GM18508 (cell line): ENCODE results near the gene AFF3.
"Not testable (repeated sequence)": the region's sequence is repeated elsewhere in the genome, so short reads cannot be mapped to it uniquely, and the experiment has no call there.

Experiments
- ATAC-seq: cut with Tn5 transposase; IDR thresholded peaks from one replicate; pipeline ENCODE4 v1.9.1; 2021; ENCODE audit warnings: moderate number of reproducible peaks; ENCODE audit not compliant: insufficient read depth, unreplicated experiment

AFF3 gene

DNA sequence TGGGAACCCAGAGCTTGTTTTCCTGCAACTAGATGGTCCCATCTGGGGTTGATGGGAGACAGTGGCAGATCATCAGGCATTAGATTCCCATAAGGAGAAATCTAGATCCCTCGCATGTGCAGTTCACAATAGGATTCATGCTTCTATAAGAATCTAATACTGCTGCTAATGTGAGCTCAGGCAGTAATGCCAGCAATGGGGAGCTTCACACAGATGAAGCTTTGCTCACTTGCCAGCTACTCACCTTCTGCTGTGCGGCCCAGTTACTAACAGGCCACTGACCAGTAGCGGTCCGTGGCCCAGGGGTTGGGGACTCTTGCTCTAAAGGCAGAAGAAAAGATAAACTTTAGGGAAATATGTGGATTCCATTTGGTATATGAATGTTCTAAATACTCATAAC is 192.9 kb downstream of the AFF3 start:
- no peak for ATAC-seq

GRCh38 chr2:99948010-99948409 is 194.4 kb downstream of the AFF3 start:
- no peak for ATAC-seq

DNA sequence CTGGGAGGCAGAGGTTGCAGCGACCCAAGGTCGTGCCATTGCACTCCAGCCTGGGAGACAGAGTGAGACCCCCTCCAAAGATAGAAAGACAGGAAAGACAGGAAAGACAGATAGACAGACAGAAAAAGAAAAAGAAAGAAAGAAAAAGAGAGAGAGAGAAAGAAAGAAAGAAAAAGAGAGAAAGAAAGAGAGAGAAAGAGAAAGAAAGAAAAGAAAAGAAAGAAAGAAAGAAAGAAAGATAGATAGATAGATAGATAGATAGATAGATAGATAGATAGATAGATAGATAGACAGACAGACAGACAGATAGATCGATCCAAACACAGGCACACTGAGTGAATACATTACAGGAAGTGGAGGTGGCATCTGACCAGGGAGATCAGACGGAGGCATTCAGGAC is 195.0 kb downstream of the AFF3 start:
- not testable (repeated sequence) for ATAC-seq

- no peak for ATAC-seq
Observed at GRCh38 chr2:99944019-99944418, 198.4 kb downstream of the AFF3 start.

- ATAC-seq = no peak
Observed at GRCh38 chr2:99942561-99943347, 199.6 kb downstream of the AFF3 start.

GRCh38 chr2:99940963-99941362 is 201.4 kb downstream of the AFF3 start:
- ATAC-seq = no peak

DNA sequence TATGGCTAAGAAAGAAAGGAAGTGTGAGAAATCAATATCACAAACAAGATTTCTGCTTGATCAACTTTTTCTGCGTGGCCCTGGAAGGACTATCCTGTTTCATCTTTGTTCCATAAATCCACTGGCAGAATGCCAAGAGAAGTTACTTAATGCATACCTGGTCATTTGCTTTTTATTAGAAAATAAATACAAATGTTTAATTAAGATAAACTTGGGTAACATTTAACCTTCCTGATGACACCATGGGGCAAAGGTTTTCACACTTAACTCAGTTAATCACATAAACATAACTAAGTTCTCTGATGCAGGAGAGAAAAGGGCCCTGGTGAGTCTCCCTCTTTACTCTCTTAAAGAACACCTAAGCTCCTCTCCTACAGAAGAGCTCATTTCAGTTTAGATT is 203.3 kb downstream of the AFF3 start:
- ATAC-seq = no peak

- ATAC-seq = no peak
Observed at GRCh38 chr2:99938250-99938649, 204.1 kb downstream of the AFF3 start.

GRCh38 chr2:99936065-99936464 is 206.3 kb downstream of the AFF3 start:
- ATAC-seq = no peak

GRCh38 chr2:99935662-99936061 is 206.7 kb downstream of the AFF3 start:
- no peak for ATAC-seq

- ATAC-seq = no peak
Observed at GRCh38 chr2:99933894-99934650, 208.3 kb downstream of the AFF3 start.

- ATAC-seq = not testable (repeated sequence)
Observed at GRCh38 chr2:99933491-99933890, 208.9 kb downstream of the AFF3 start.

GRCh38 chr2:99928470-99929053 is 213.8 kb downstream of the AFF3 start:
- no peak for ATAC-seq

- ATAC-seq = not testable (repeated sequence)
Observed at GRCh38 chr2:99927690-99928207, 214.6 kb downstream of the AFF3 start.

DNA sequence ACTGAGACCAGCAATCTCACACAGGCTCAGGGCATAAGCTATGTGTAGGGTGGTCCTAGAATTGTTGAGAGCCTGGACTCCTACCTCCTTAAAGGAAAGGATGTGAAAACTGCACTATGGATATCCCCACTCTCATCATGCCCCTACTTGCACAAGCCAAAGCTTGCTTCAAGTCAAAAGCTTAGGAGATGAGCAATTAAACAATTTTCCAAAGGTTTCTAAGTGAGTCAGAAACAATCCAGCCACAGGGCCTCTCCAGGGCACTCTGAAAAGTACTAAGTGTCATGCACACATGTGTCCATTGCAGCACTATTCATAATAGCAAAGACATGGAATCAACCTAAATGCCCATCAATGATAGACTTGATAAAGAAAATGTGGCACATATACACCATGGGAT is 215.4 kb downstream of the AFF3 start:
- ATAC-seq = no peak

DNA sequence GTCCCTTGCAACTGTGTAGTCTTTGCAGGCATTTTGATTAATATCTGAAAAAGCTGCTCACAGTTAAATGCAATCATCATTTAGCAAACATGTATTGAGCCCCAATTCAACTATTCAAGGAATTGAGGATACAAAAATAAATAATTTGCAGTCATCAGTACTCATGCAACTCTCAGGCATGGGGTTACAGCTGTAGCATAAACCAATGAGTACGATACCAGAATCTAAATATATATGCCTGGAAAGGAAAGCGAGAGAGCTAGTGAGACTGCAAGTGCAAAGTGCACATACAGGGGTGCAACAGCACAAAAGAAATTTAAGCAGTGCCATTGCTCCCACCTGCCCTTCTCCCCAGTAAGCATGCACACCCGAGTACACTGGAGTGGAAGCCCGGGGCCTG is 216.4 kb downstream of the AFF3 start:
- ATAC-seq = no peak

DNA sequence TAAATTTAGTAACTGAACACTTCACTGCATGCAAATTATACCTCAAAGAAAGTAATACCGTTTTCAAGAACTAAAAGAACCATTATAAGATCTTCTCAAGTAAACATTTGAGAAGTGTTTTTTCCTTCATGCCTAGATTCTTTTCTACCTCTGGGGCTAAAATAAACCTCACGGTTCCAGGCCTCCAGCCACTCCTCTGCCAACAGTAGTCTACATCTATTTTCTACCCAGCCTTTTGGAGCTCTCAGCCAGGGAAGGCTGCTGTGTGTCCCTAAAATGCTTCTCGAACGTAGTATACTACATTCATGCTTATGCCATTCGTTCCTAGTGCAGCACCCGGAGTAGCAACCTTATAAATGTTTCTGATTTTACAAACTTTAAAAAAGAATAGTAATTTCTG is 219.7 kb downstream of the AFF3 start:
- no peak for ATAC-seq

DNA sequence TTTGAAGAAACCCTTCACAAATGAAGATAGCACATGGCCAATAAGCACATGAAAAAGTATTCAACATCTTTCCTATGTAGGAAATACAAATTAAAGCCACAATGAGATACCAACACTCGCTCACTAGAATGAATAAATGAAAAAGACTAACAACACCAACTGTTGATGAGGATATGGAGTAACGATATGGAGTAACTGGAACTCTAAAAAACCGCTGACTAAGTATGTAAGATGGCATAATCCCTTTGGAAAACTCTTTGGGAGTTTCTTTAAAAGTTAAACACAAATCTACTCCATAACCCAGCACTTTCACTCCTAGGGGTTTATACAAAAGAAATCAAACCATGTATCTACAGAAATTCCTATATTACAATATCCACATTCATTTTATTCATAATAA is 220.5 kb downstream of the AFF3 start:
- ATAC-seq = no peak

- no peak for ATAC-seq
Observed at GRCh38 chr2:99918389-99918788, 224.0 kb downstream of the AFF3 start.

DNA sequence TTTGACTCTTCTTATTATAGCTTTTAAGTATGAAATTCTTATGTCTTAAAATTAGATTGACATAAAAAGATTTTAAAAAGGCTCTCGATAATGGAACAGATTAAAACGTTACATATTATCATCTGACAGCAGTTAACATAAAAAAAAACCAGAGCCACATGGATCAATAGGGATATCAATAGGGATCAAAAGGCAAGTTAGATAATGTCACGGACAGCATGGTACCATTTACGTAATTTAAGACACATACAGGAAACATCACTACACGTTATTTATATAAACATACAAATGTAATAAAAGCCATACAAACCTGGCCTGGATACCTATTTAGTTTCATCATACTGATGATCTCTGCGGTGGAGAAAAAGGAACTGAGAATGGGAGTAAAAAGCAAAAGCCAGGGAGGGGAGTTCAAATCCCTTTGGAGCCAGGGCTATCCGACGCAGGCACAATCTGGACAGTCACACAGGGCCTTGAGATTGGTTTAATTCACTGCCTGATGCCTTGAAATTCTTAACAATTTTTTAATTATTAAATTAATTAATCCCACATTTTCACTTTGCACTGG is 227.2 kb downstream of the AFF3 start:
- no peak for ATAC-seq

GRCh38 chr2:99911736-99912135 is 230.7 kb downstream of the AFF3 start:
- no peak for ATAC-seq
